CD4-positive, alpha-beta T cell treated with Interleukin-6 for 4 hours (primary cell): ENCODE data around the gene CDC14C.

Experiments
- DNase-seq: peaks from one replicate; pipeline ENCODE4 v3.0.0-alpha.2; 2020; ENCODE audit warnings: mixed read lengths

The CDC14C gene

DNA sequence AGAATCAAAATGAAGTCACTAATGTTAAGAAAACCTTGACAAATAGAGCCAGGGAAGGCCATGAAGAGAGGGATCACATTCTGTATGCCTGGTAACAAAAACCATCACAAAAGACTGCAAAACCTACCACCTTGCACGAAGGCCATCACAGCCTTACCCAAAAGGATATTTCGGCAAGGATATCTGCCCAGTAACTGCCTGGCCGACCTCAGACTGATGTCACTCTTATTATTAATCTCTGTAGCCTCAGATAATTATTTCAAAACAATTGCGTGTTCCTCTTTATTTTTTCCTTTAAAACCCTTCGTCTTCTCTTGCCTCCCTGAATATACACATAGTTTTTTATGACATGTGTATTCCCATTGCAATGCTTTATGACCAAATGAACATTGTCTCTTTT is 52.5 kb downstream of the CDC14C start:
- DNase-seq, result no peak
